H9 (cell line): Measurements from ENCODE around the gene TMEM198. TPM values are rescaled to one million over a fixed set of nuclear protein-coding genes. Genes with fewer than 3 reads are reported as not detected.

ENCODE experiments used
- DNase-seq: peaks from one replicate; pipeline ENCODE4 v3.0.0-alpha.2; 2017
- H2AFZ ChIP-seq: one replicate; pipeline ENCODE4 v1.6.1; 2013; ENCODE audit warnings: mild to moderate bottlenecking, low read length, control low read depth, moderate library complexity
- H2AK5ac ChIP-seq: 2 replicates; pipeline ENCODE4 v1.6.1; 2013; ENCODE audit warnings: low read length, control low read depth, mixed read lengths; ENCODE audit not compliant: insufficient read length
- H2BK120ac ChIP-seq: one replicate; pipeline ENCODE4 v1.6.1; 2013; ENCODE audit warnings: low read depth, mild to moderate bottlenecking, low read length, control low read depth, inconsistent platforms; ENCODE audit not compliant: poor library complexity, severe bottlenecking
- H2BK12ac ChIP-seq: 2 replicates; pipeline ENCODE4 v1.6.1; 2013; ENCODE audit warnings: low read length, control low read depth, mixed read lengths, low read depth; ENCODE audit not compliant: insufficient read length
- H2BK15ac ChIP-seq: 2 replicates; pipeline ENCODE4 v1.6.1; 2013; ENCODE audit warnings: low read depth, low read length, control low read depth
- H2BK20ac ChIP-seq: one replicate; pipeline ENCODE4 v1.6.1; 2013; ENCODE audit warnings: low read depth, mild to moderate bottlenecking, low read length, control low read depth, inconsistent platforms; ENCODE audit not compliant: poor library complexity, severe bottlenecking
- H2BK5ac ChIP-seq: 2 replicates; pipeline ENCODE4 v1.6.1; 2013; ENCODE audit warnings: low read length, control low read depth, mixed read lengths; ENCODE audit not compliant: insufficient read length
- H3K14ac ChIP-seq: 2 replicates; pipeline ENCODE4 v1.6.1; 2013; ENCODE audit warnings: low read length, control low read depth; ENCODE audit not compliant: insufficient read depth
- H3K18ac ChIP-seq: 2 replicates; pipeline ENCODE4 v1.6.1; 2013; ENCODE audit warnings: low read depth, mild to moderate bottlenecking, mixed read lengths, low read length, control low read depth; ENCODE audit not compliant: insufficient read length
- H3K23ac ChIP-seq: 2 replicates; pipeline ENCODE4 v1.6.1; 2013; ENCODE audit warnings: low read length, control low read depth, mixed read lengths, low read depth; ENCODE audit not compliant: insufficient read length
- H3K23me2 ChIP-seq: 2 replicates; pipeline ENCODE4 v1.6.1; 2013; ENCODE audit warnings: low read depth, mild to moderate bottlenecking, mixed read lengths, low read length, control low read depth; ENCODE audit not compliant: insufficient read length, poor library complexity, severe bottlenecking
- H3K27ac ChIP-seq: 2 replicates; pipeline ENCODE4 v1.5.1; 2013; ENCODE audit warnings: low read length, control low read depth, mixed read lengths, low read depth; ENCODE audit not compliant: insufficient read length
- H3K27me3 ChIP-seq: 2 replicates; pipeline ENCODE4 v1.6.1; 2013; ENCODE audit warnings: low read length, control low read depth, inconsistent platforms; ENCODE audit not compliant: insufficient read depth
- H3K4ac ChIP-seq: 2 replicates; pipeline ENCODE4 v1.6.1; 2013; ENCODE audit warnings: low read depth, mild to moderate bottlenecking, control low read depth, inconsistent platforms, low read length, moderate library complexity
- H3K4me1 ChIP-seq: 2 replicates; pipeline ENCODE4 v1.6.1; 2013; ENCODE audit warnings: low read length, control low read depth, inconsistent platforms; ENCODE audit not compliant: insufficient read depth
- H3K4me2 ChIP-seq: 2 replicates; pipeline ENCODE4 v1.6.1; 2013; ENCODE audit warnings: low read length, control low read depth, mixed read lengths; ENCODE audit not compliant: insufficient read length, insufficient read depth
- H3K56ac ChIP-seq: 2 replicates; pipeline ENCODE4 v1.6.1; 2013; ENCODE audit warnings: low read depth, mild to moderate bottlenecking, mixed read lengths, low read length, control low read depth; ENCODE audit not compliant: insufficient read length
- H3K79me1 ChIP-seq: 2 replicates; pipeline ENCODE4 v1.6.1; 2013; ENCODE audit warnings: low read depth, mild to moderate bottlenecking, moderate library complexity, low read length, control low read depth, inconsistent platforms; ENCODE audit not compliant: insufficient read depth, poor library complexity, severe bottlenecking
- H3K79me2 ChIP-seq: 2 replicates; pipeline ENCODE4 v1.6.1; 2013; ENCODE audit warnings: low read length, control low read depth, inconsistent platforms; ENCODE audit not compliant: insufficient read depth
- H3K9ac ChIP-seq: 2 replicates; pipeline ENCODE4 v1.6.1; 2013; ENCODE audit warnings: low read length, control low read depth, mixed read lengths; ENCODE audit not compliant: insufficient read length; ENCODE audit errors: extremely low read depth
- H3K9me3 ChIP-seq: one replicate; pipeline ENCODE4 v1.6.1; 2013; ENCODE audit warnings: low read depth, low read length, inconsistent platforms; ENCODE audit not compliant: control insufficient read depth
- H3T11ph ChIP-seq: one replicate; pipeline ENCODE4 v1.6.1; 2013; ENCODE audit warnings: mild to moderate bottlenecking, low read length, control low read depth, inconsistent platforms
- H4K20me1 ChIP-seq: one replicate; pipeline ENCODE4 v1.6.1; 2013; ENCODE audit not compliant: control insufficient read depth, insufficient read length, insufficient read depth
- H4K5ac ChIP-seq: 2 replicates; pipeline ENCODE4 v1.6.1; 2013; ENCODE audit warnings: low read depth, mild to moderate bottlenecking, mixed read lengths, low read length, control low read depth; ENCODE audit not compliant: insufficient read length
- H4K8ac ChIP-seq: replicated peaks from 2 replicates; pipeline ENCODE4 v1.6.1; 2013; ENCODE audit warnings: low read length, control low read depth, mixed read lengths, low read depth; ENCODE audit not compliant: insufficient read length
- H4K91ac ChIP-seq: 2 replicates; pipeline ENCODE4 v1.6.1; 2013; ENCODE audit warnings: low read depth, mild to moderate bottlenecking, moderate library complexity, mixed read lengths, low read length, control low read depth; ENCODE audit not compliant: insufficient read length
- H3K27ac Mint-ChIP-seq, 3 experiments: 2 replicates in 2 of 3; 3 replicates in 1 of 3; pipeline ENCODE4 v1.8.0; 2020 to 2021; ENCODE audit warnings: mixed read lengths in 3 of 3, mild to moderate bottlenecking in 1 of 3, moderate library complexity in 1 of 3
- H3K27me3 Mint-ChIP-seq: 2 replicates; pipeline ENCODE4 v1.8.0; 2021; ENCODE audit warnings: low read depth, mild to moderate bottlenecking, moderate library complexity, mixed read lengths
- H3K36me3 Mint-ChIP-seq, 3 experiments: 2 replicates in 2 of 3; 3 replicates in 1 of 3; pipeline ENCODE4 v1.8.0; 2020 to 2021; ENCODE audit warnings: low read depth in 3 of 3, mixed read lengths in 3 of 3; ENCODE audit not compliant: insufficient read depth in 1 of 3
- H3K4me1 Mint-ChIP-seq, 2 experiments: 2 replicates each; pipeline ENCODE4 v1.8.0; 2020; ENCODE audit warnings: mixed read lengths in 2 of 2
- H3K4me3 Mint-ChIP-seq, 2 experiments: 2 replicates in 1 of 2; 3 replicates in 1 of 2; pipeline ENCODE4 v1.8.0; 2020 to 2021; ENCODE audit warnings: mild to moderate bottlenecking in 2 of 2, mixed read lengths in 2 of 2, moderate library complexity in 1 of 2
- H3K9me3 Mint-ChIP-seq, 2 experiments: 2 replicates in 1 of 2; 3 replicates in 1 of 2; pipeline ENCODE4 v1.8.0; 2020; ENCODE audit warnings: mild to moderate bottlenecking in 2 of 2, mixed read lengths in 2 of 2, moderate library complexity in 1 of 2
- CTCF ChIP-seq: fragments of 200-600 bp; sonication (generic); conservative IDR thresholded peaks from 3 replicates; pipeline ENCODE4 v1.8.0; 2021; ENCODE audit warnings: antibody characterized with exemption, mild to moderate bottlenecking
- WGBS: extraction: QIAGEN DNeasy Blood & Tissue Kit; methylation state at CpG from one replicate; pipeline ENCODE4 v1.1.7; 2013; ENCODE audit warnings: missing lambda C conversion rate, low lambda C conversion rate, mixed read lengths; ENCODE audit not compliant: insufficient read length; ENCODE audit errors: extremely low coverage; 5-methylcytosine and 5-hydroxymethylcytosine counted together
- total RNA-seq: library from RNA; stranded (reverse); gene quantifications from 2 replicates; pipeline ENCODE4 v1.2.1, GENCODE V29; 2021

TMEM198 gene
- total RNA-seq, 1 experiment from 2014 or later: 7.7 TPM

GRCh38 chr2:219501849-219502248 lies 42.0 kb upstream of the TMEM198 start:
- no peak overlapping the region for H2BK15ac ChIP-seq
- no peaks in the 10 kb centered on the region for H3K79me2 ChIP-seq
- H3K36me3 Mint-ChIP-seq: peaks cover 16 to 19% (median 17%) of the 10 kb centered on the region in 3 experiments
- no peak overlapping the region for H2AFZ ChIP-seq
- H3K18ac ChIP-seq: no peak overlapping the region
- peaks cover 5% of the 10 kb centered on the region for H4K20me1 ChIP-seq
- no peak overlapping the region for H3K56ac ChIP-seq
- H3T11ph ChIP-seq: no peak overlapping the region
- no peak for DNase-seq
- no peak overlapping the region for H4K5ac ChIP-seq
- no CpG with 5 or more reads among the region's 14 CpGs for WGBS
- H4K8ac ChIP-seq: no peak overlapping the region
- H3K27me3 Mint-ChIP-seq: peaks cover 12% of the 10 kb centered on the region
- H2BK5ac ChIP-seq: no peak overlapping the region
- no peak overlapping the region for H3K27ac Mint-ChIP-seq
- H4K91ac ChIP-seq: no peak overlapping the region
- H3K9me3 ChIP-seq: no peaks in the 10 kb centered on the region
- no peak overlapping the region for H2BK120ac ChIP-seq
- H3K23ac ChIP-seq: no peak overlapping the region
- H3K4me3 Mint-ChIP-seq: peak overlapping the region in 1 of 2 experiments; percentile 21; a peak in 1 of 5 replicates
- H3K23me2 ChIP-seq: peaks cover 21% of the 10 kb centered on the region
- peaks cover 14% of the 10 kb centered on the region; the same call in 1 of the 2 replicates for H3K4me1 ChIP-seq
- no peak overlapping the region for H2BK20ac ChIP-seq
- H3K4me2 ChIP-seq: no peak overlapping the region
- peaks cover 7% of the 10 kb centered on the region; the same call in 1 of the 2 replicates for H3K27me3 ChIP-seq
- no peak overlapping the region for H3K14ac ChIP-seq
- H3K9me3 Mint-ChIP-seq: no peaks in the 10 kb centered on the region
- peaks cover 46 to 47% of the 10 kb centered on the region in 2 experiments for H3K4me1 Mint-ChIP-seq
- no peak overlapping the region for H2BK12ac ChIP-seq
- no peak overlapping the region for H2AK5ac ChIP-seq
- no peak overlapping the region for H3K4ac ChIP-seq
- no peak for TF ChIP-seq CTCF
- no peak overlapping the region for H3K27ac ChIP-seq
- H3K9ac ChIP-seq: no peak overlapping the region
- no peaks in the 10 kb centered on the region for H3K79me1 ChIP-seq
